Parathyroid adenoma (tissue), 2 donors: ENCODE results near the gene FGF23.

Experiments
- H2AFZ ChIP-seq: fragments of 300-600 bp; sonication (generic); one replicate; pipeline ENCODE4 v1.7.0; 2017; ENCODE audit warnings: antibody characterized with exemption, mild to moderate bottlenecking
- H3K27ac ChIP-seq: fragments of 300-600 bp; sonication (generic); one replicate; pipeline ENCODE4 v1.7.0; 2017
- H3K27me3 ChIP-seq: fragments of 300-600 bp; sonication (generic); one replicate; pipeline ENCODE4 v1.7.0; 2017; ENCODE audit warnings: low read length; ENCODE audit not compliant: control insufficient read depth, insufficient read depth
- H3K36me3 ChIP-seq: fragments of 300-600 bp; sonication (generic); one replicate; pipeline ENCODE4 v1.7.0; 2017; ENCODE audit warnings: low read length; ENCODE audit not compliant: control insufficient read depth, insufficient read depth
- H3K4me1 ChIP-seq: fragments of 300-600 bp; sonication (generic); one replicate; pipeline ENCODE4 v1.7.0; 2017; ENCODE audit warnings: control low read depth
- H3K4me2 ChIP-seq: fragments of 300-600 bp; sonication (generic); one replicate; pipeline ENCODE4 v1.7.0; 2017; ENCODE audit warnings: low read length
- H3K4me3 ChIP-seq: fragments of 300-600 bp; sonication (generic); one replicate; pipeline ENCODE4 v1.7.0; 2017; ENCODE audit warnings: low read depth, low read length
- H3K79me2 ChIP-seq: fragments of 300-600 bp; sonication (generic); one replicate; pipeline ENCODE4 v1.7.0; 2017; ENCODE audit warnings: control low read depth
- H3K9ac ChIP-seq: fragments of 300-600 bp; sonication (generic); one replicate; pipeline ENCODE4 v1.7.0; 2017; ENCODE audit warnings: mild to moderate bottlenecking
- H3K9me3 ChIP-seq: fragments of 300-600 bp; sonication (generic); one replicate; pipeline ENCODE4 v1.7.0; 2017; ENCODE audit warnings: low read length; ENCODE audit not compliant: control insufficient read depth
- TF ChIP-seq, protein P1 (sequence below): fragments of 300-600 bp; sonication (generic); IDR thresholded peaks from one replicate; pipeline ENCODE4 v1.7.0; 2017; ENCODE audit warnings: antibody characterized with exemption, mild to moderate bottlenecking
- donor health status: primary hyperparathyroidism.

FGF23 gene

DNA sequence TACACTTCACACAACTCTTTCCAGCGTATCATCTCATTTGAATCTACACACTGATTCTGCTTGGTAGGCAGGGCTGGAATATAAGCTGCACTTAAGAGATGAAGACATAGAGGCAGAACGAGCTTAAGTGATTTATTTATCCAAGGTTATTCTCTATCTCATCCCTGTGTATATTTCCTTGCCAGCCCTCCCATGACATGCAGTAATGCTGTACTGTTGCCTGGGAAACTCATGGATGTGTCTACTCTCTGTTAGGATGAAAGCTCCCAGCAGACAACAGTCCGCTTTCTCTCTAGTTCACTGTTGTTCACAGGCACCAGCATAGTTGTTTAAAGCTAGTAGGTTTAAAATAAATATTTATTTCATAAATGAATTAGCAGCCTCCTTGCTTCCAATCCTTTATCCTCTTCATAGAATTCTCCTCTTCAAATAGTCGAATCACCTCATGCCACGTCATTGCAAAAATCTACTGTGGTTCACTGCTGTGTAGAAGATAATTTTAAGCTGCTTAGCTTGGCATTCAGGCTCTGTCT, 40.7 kb upstream of the FGF23 start:
- no peak overlapping the region for H3K4me2 ChIP-seq
- no peak overlapping the region for H3K9ac ChIP-seq
- no peaks in the 10 kb centered on the region for H3K36me3 ChIP-seq
- H3K79me2 ChIP-seq = no peaks in the 10 kb centered on the region
- TF ChIP-seq, protein P1, sequence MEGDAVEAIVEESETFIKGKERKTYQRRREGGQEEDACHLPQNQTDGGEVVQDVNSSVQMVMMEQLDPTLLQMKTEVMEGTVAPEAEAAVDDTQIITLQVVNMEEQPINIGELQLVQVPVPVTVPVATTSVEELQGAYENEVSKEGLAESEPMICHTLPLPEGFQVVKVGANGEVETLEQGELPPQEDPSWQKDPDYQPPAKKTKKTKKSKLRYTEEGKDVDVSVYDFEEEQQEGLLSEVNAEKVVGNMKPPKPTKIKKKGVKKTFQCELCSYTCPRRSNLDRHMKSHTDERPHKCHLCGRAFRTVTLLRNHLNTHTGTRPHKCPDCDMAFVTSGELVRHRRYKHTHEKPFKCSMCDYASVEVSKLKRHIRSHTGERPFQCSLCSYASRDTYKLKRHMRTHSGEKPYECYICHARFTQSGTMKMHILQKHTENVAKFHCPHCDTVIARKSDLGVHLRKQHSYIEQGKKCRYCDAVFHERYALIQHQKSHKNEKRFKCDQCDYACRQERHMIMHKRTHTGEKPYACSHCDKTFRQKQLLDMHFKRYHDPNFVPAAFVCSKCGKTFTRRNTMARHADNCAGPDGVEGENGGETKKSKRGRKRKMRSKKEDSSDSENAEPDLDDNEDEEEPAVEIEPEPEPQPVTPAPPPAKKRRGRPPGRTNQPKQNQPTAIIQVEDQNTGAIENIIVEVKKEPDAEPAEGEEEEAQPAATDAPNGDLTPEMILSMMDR = no peak
- no peak overlapping the region for H3K4me3 ChIP-seq
- no peaks in the 10 kb centered on the region for H3K9me3 ChIP-seq
- no peak overlapping the region for H3K27ac ChIP-seq
- no peaks in the 10 kb centered on the region for H3K27me3 ChIP-seq
- H2AFZ ChIP-seq = no peak overlapping the region
- H3K4me1 ChIP-seq = peaks cover 2% of the 10 kb centered on the region

- peaks cover 3% of the 10 kb centered on the region for H3K4me1 ChIP-seq
- no peak overlapping the region for H3K9ac ChIP-seq
- no peak overlapping the region for H3K4me2 ChIP-seq
- no peak overlapping the region for H3K27ac ChIP-seq
- H3K27me3 ChIP-seq = no peaks in the 10 kb centered on the region
- H2AFZ ChIP-seq = no peak overlapping the region
- H3K79me2 ChIP-seq = no peaks in the 10 kb centered on the region
- H3K36me3 ChIP-seq = no peaks in the 10 kb centered on the region
- H3K9me3 ChIP-seq = no peaks in the 10 kb centered on the region
- TF ChIP-seq, protein P1 = no peak
- H3K4me3 ChIP-seq = no peak overlapping the region
These were observed 39.4 kb upstream of the FGF23 start for GRCh38 chr12:4418913-4419312.

DNA sequence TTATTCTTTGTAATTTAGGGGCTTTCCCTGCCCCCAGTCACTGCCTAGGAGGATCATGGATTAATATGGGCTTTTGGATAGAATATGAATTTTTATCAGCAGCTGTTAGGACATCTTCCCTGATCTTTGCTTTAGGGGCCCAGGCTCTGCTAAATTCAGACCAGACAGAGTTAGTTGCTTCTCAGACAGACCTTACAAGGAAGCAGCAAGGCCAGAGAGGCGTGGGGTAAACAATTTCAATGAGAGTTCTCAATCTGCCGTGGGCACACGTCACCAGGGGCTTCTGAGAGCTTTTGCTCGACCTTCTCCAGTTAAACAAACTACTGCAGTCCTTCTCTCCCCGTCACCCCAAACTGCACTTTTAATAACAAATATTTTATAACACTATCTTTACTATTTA, 38.4 kb upstream of the FGF23 start:
- no peak overlapping the region for H3K4me3 ChIP-seq
- no peaks in the 10 kb centered on the region for H3K27me3 ChIP-seq
- peaks cover 3% of the 10 kb centered on the region for H3K4me1 ChIP-seq
- H3K27ac ChIP-seq = no peak overlapping the region
- H3K36me3 ChIP-seq = no peaks in the 10 kb centered on the region
- H3K9me3 ChIP-seq = no peaks in the 10 kb centered on the region
- TF ChIP-seq, protein P1 = no peak
- H3K9ac ChIP-seq = no peak overlapping the region
- H2AFZ ChIP-seq = no peak overlapping the region
- H3K79me2 ChIP-seq = no peaks in the 10 kb centered on the region
- no peak overlapping the region for H3K4me2 ChIP-seq

DNA sequence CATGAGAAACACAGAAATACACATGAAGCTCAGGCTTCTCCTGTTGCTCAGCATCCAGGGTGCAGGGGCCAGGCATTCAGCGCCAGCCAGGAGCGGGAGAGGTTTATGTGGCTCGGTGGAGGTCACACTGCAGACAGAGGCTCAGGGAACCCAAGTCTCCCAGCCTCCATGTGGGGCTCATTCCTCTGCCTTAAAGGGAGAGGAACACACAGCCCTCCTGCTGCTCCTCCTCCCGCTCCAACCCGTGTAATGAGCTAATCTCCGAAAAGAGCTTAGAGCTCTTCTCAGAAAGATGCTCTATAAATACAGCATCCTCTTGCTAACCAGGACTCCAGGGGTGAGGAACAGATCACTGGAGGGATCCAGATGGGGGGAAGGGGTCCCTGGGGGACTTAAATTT, 37.9 kb upstream of the FGF23 start:
- TF ChIP-seq, protein P1 = no peak
- Histone ChIP-seq H3K27ac (no peak overlapping the region), H3K36me3 (no peaks in the 10 kb centered on the region), H3K9me3 (no peaks in the 10 kb centered on the region), H3K9ac (no peak overlapping the region), H3K4me3 (no peak overlapping the region), H2AFZ (no peak overlapping the region), H3K4me2 (no peak overlapping the region), H3K27me3 (no peaks in the 10 kb centered on the region), H3K4me1 (peaks cover 3% of the 10 kb centered on the region), H3K79me2 (no peaks in the 10 kb centered on the region)

GRCh38 chr12:4416276-4416675, 36.8 kb upstream of the FGF23 start:
- H2AFZ ChIP-seq = no peak overlapping the region
- H3K4me1 ChIP-seq = peaks cover 3% of the 10 kb centered on the region
- H3K27ac ChIP-seq = no peak overlapping the region
- no peaks in the 10 kb centered on the region for H3K36me3 ChIP-seq
- TF ChIP-seq, protein P1 = no peak
- no peak overlapping the region for H3K9ac ChIP-seq
- no peak overlapping the region for H3K4me2 ChIP-seq
- H3K79me2 ChIP-seq = no peaks in the 10 kb centered on the region
- no peaks in the 10 kb centered on the region for H3K9me3 ChIP-seq
- no peaks in the 10 kb centered on the region for H3K27me3 ChIP-seq
- H3K4me3 ChIP-seq = no peak overlapping the region
